Neural cell (in vitro differentiated cells): ENCODE data around the gene DMTF1. TPM values are rescaled to one million over a fixed set of nuclear protein-coding genes. Genes with fewer than 3 reads are reported as not detected.

ENCODE experiments used
- H2AFZ ChIP-seq: fragments of 200-600, 300-800 bp; sonication (generic), shearing (Covaris generic); 2 replicates; pipeline ENCODE4 v1.6.0; 2014; ENCODE audit warnings: low read depth, mild to moderate bottlenecking, antibody characterized with exemption, low read length, moderate library complexity
- H3F3A ChIP-seq: fragments of 200-600 bp; shearing (Covaris generic); 2 replicates; pipeline ENCODE4 v1.6.1; 2016; ENCODE audit warnings: mild to moderate bottlenecking, moderate library complexity, mixed read lengths, antibody characterized with exemption, low read length; ENCODE audit not compliant: insufficient read depth, poor library complexity, severe bottlenecking
- H3K27ac ChIP-seq: fragments of 200-600, 300-800 bp; sonication (generic), shearing (Covaris generic); 2 replicates; pipeline ENCODE4 v1.5.1; 2014; ENCODE audit warnings: mild to moderate bottlenecking, low read length, moderate library complexity
- H3K27me3 ChIP-seq: fragments of 300-800, 200-600 bp; sonication (generic), shearing (Covaris generic); 2 replicates; pipeline ENCODE4 v1.6.0; 2014; ENCODE audit warnings: mild to moderate bottlenecking, low read depth, low read length, moderate library complexity; ENCODE audit not compliant: insufficient read depth
- H3K36me3 ChIP-seq: fragments of 300-800, 200-600 bp; sonication (generic), shearing (Covaris generic); 2 replicates; pipeline ENCODE4 v1.5.1; 2014; ENCODE audit warnings: mild to moderate bottlenecking, antibody characterized with exemption, low read length, moderate library complexity; ENCODE audit not compliant: insufficient read depth
- H3K4me2 ChIP-seq: fragments of 300-800, 200-600 bp; sonication (generic), shearing (Covaris generic); 2 replicates; pipeline ENCODE4 v1.6.0; 2014; ENCODE audit warnings: mild to moderate bottlenecking, low read length
- H3K4me3 ChIP-seq: fragments of 300-800, 200-600 bp; sonication (generic), shearing (Covaris generic); 2 replicates; pipeline ENCODE4 v1.5.1; 2014; ENCODE audit warnings: mild to moderate bottlenecking, low read length, moderate library complexity
- H3K79me2 ChIP-seq: fragments of 200-600 bp; shearing (Covaris generic); replicated peaks from 2 replicates; pipeline ENCODE4 v1.6.0; 2014; ENCODE audit warnings: mild to moderate bottlenecking, low read length, moderate library complexity; ENCODE audit not compliant: insufficient read depth
- H3K9ac ChIP-seq: fragments of 300-800, 200-600 bp; sonication (generic), shearing (Covaris generic); 2 replicates; pipeline ENCODE4 v1.6.1; 2016; ENCODE audit warnings: mild to moderate bottlenecking, low read length, mixed read lengths
- H3K9me2 ChIP-seq: fragments of 200-600 bp; shearing (Covaris generic); 2 replicates; pipeline ENCODE4 v1.6.1; 2016; ENCODE audit warnings: mild to moderate bottlenecking, low read length, mixed read lengths; ENCODE audit not compliant: insufficient read depth
- H3K9me3 ChIP-seq: fragments of 200-600, 300-800 bp; sonication (generic), shearing (Covaris generic); 2 replicates; pipeline ENCODE4 v1.6.1; 2016; ENCODE audit warnings: mild to moderate bottlenecking, mixed run types, low read length, moderate library complexity, mixed read lengths
- H4K20me1 ChIP-seq: fragments of 200-600 bp; shearing (Covaris generic); 2 replicates; pipeline ENCODE4 v1.6.1; 2016; ENCODE audit warnings: mild to moderate bottlenecking, mixed run types; ENCODE audit not compliant: insufficient read depth
- CTCF ChIP-seq: fragments of 450-650 bp; IDR thresholded peaks from 2 replicates; pipeline ENCODE4 v1.5.1; 2014; ENCODE audit warnings: antibody characterized with exemption, mild to moderate bottlenecking, moderate library complexity; ENCODE audit not compliant: poor library complexity, severe bottlenecking
- EP300 ChIP-seq: fragments of 450-650 bp; conservative IDR thresholded peaks from 2 replicates; pipeline ENCODE4 v1.6.1; 2014; ENCODE audit warnings: antibody characterized with exemption, mild to moderate bottlenecking, moderate library complexity; ENCODE audit not compliant: poor library complexity, severe bottlenecking
- EZH2 ChIP-seq: fragments of 200-600, 300-800 bp; shearing (Covaris generic), sonication (generic); IDR thresholded peaks from 2 replicates; pipeline ENCODE4 v1.6.1; 2014; ENCODE audit warnings: antibody characterized with exemption, low read length, borderline replicate concordance, mild to moderate bottlenecking; ENCODE audit not compliant: insufficient read depth, poor library complexity, severe bottlenecking
- MXI1 ChIP-seq: fragments of 450-650 bp; conservative IDR thresholded peaks from 2 replicates; pipeline ENCODE4 v1.6.1; 2014; ENCODE audit warnings: antibody characterized with exemption, mild to moderate bottlenecking; ENCODE audit not compliant: poor library complexity, severe bottlenecking
- POLR2AphosphoS5 ChIP-seq: IDR thresholded peaks from 2 replicates; pipeline ENCODE4 v1.6.1; 2012
- RAD21 ChIP-seq: fragments of 450-650 bp; conservative IDR thresholded peaks from 2 replicates; pipeline ENCODE4 v1.6.1; 2014; ENCODE audit warnings: antibody characterized with exemption, mild to moderate bottlenecking, moderate library complexity
- SMC3 ChIP-seq: fragments of 450-650 bp; conservative IDR thresholded peaks from 2 replicates; pipeline ENCODE4 v1.6.1; 2014; ENCODE audit warnings: antibody characterized with exemption, mild to moderate bottlenecking, moderate library complexity; ENCODE audit not compliant: poor library complexity
- TAF1 ChIP-seq: IDR thresholded peaks from 2 replicates; pipeline ENCODE4 v1.6.1; 2012; ENCODE audit warnings: low read depth
- polyA plus RNA-seq: library from polyadenylated mRNA; depleted of rRNA; stranded (reverse); fragments of >200 nt; gene quantifications from 2 replicates; pipeline ENCODE4 v1.2.3, GENCODE V29; 2014
- TF ChIP-seq, protein P1 (sequence below): IDR thresholded peaks from 2 replicates; pipeline ENCODE4 v1.6.1; 2012; ENCODE audit warnings: borderline replicate concordance

Gene DMTF1
- polyA plus RNA-seq, 1 donor from 2014 or later, result 314 TPM

DNA sequence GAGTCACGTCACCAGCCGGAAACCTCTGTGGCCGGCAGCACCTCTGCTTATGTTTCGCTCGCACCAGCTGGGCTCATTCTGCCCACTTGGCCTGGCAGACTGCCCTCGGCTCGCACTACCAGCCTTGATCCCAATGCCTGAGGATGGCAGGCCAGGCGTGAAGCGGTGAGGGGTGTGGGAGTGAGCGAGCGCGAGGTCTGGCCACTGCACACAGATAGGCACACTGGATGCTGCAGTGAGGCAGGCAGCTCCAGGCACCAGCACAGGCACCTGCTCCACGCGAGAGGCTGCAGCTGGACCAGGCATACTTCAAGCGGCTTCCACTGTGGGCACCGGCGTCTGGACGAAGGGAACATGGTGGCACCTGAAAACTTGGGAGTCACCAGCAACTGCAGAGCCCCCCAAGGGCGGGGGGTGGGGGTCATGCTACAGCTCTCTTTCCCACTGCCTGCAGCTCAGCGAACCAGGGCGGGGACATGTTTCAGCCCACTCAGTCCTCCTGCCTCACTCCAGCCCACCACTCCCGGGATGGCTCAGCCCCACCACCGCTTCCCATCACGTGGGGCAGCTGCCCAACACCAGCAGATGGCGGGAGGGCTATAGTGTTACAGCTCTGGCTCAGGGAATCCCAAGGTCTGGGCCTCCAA lies 5.4 kb upstream of the DMTF1 start:
- Histone ChIP-seq H3K9me3 (no peaks in the 10 kb centered on the region), H3K27me3 (no peaks in the 10 kb centered on the region), H2AFZ (no peak overlapping the region), H3K4me2 (no peak overlapping the region), H3F3A (no peaks in the 10 kb centered on the region), H3K27ac (no peak overlapping the region), H3K79me2 (no peaks in the 10 kb centered on the region), H3K36me3 (no peaks in the 10 kb centered on the region), H3K4me3 (no peak overlapping the region), H3K9me2 (no peaks in the 10 kb centered on the region), H4K20me1 (no peaks in the 10 kb centered on the region), H3K9ac (no peak overlapping the region)
- no peak for TF ChIP-seq POLR2AphosphoS5
- no peak for TF ChIP-seq CTCF
- no peak for TF ChIP-seq TAF1
- TF ChIP-seq RAD21, result no peak
- no peak for TF ChIP-seq EP300
- TF ChIP-seq SMC3, result no peak
- no peak for TF ChIP-seq EZH2
- TF ChIP-seq, protein P1, sequence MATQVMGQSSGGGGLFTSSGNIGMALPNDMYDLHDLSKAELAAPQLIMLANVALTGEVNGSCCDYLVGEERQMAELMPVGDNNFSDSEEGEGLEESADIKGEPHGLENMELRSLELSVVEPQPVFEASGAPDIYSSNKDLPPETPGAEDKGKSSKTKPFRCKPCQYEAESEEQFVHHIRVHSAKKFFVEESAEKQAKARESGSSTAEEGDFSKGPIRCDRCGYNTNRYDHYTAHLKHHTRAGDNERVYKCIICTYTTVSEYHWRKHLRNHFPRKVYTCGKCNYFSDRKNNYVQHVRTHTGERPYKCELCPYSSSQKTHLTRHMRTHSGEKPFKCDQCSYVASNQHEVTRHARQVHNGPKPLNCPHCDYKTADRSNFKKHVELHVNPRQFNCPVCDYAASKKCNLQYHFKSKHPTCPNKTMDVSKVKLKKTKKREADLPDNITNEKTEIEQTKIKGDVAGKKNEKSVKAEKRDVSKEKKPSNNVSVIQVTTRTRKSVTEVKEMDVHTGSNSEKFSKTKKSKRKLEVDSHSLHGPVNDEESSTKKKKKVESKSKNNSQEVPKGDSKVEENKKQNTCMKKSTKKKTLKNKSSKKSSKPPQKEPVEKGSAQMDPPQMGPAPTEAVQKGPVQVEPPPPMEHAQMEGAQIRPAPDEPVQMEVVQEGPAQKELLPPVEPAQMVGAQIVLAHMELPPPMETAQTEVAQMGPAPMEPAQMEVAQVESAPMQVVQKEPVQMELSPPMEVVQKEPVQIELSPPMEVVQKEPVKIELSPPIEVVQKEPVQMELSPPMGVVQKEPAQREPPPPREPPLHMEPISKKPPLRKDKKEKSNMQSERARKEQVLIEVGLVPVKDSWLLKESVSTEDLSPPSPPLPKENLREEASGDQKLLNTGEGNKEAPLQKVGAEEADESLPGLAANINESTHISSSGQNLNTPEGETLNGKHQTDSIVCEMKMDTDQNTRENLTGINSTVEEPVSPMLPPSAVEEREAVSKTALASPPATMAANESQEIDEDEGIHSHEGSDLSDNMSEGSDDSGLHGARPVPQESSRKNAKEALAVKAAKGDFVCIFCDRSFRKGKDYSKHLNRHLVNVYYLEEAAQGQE, result no peak
- no peak for TF ChIP-seq MXI1

DNA sequence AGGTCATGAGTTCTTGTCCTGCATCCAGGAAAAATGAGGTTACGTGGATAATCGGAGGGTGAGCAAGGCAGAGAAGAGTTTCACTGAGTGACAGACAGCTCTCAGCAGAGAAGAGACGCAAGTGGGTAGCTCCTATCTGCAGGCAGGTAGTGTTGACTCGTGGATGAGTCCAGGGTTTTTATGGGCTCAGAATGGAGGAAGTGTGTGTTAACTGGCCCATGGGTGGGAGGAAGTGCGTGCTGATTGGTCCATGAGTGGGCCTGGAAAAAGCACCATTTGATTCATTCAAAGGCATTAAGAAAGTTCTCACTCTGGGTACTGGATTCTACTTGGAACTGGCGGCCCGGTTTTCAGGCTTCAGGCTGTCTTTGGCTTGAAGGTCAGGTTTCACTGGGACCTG lies 4.8 kb upstream of the DMTF1 start:
- no peak overlapping the region for H3K4me3 ChIP-seq
- no peak overlapping the region for H3K9ac ChIP-seq
- no peaks in the 10 kb centered on the region for H3K27me3 ChIP-seq
- no peaks in the 10 kb centered on the region for H3K36me3 ChIP-seq
- H4K20me1 ChIP-seq, result no peaks in the 10 kb centered on the region
- no peak overlapping the region for H3K27ac ChIP-seq
- no peak overlapping the region for H2AFZ ChIP-seq
- H3K9me3 ChIP-seq, result no peaks in the 10 kb centered on the region
- H3K79me2 ChIP-seq, result no peaks in the 10 kb centered on the region
- no peak overlapping the region for H3K4me2 ChIP-seq
- no peaks in the 10 kb centered on the region for H3K9me2 ChIP-seq
- no peaks in the 10 kb centered on the region for H3F3A ChIP-seq
- TF ChIP-seq TAF1 (no peak), RAD21 (no peak), POLR2AphosphoS5 (no peak), EP300 (no peak), SMC3 (no peak), MXI1 (no peak), CTCF (no peak), EZH2 (no peak)
- TF ChIP-seq, protein P1, result no peak
